Measurements from ENCODE around the gene LDLRAD4.

Gene LDLRAD4

DNA sequence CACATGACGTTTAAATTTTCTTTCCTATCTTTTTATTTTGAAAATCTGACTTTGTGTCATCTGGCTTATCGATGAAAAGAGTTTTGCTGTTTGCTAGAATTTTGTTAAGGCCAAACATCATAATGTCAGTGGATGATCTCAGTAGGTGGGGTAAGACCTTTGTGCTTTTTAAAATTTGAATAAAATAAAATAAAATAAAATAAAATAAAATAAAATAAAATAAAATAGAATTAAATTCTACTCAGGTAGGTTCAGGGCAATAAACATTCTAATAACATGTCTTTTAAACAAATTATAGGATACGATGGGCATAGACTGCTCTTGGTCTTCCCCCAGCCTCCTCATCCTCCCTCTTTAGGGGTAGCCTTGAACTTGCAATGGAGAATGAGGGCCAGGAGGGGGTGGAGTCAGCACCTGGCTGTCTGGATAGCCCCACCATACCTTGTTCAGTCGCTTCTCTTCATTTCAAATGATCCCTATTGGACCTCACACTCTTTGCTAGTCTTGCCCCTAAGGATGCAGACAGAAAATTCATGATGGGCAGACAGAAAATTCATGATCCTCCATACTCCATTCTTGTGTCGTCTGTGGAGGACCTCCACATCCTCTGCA, 8.1 kb downstream of the LDLRAD4 start:
- no CpG with 5 or more reads among the region's 5 CpGs for WGBS (ENCODE audit: insufficient coverage, insufficient read length)
- Histone ChIP-seq H3K4me1 (ENCODE audit: control insufficient read depth, insufficient read depth, low read length) (peaks cover 5% of the 10 kb centered on the region), H3K27me3 (ENCODE audit: control insufficient read depth, insufficient read depth, low read length) (no peaks in the 10 kb centered on the region), H3K9me3 (ENCODE audit: control insufficient read depth, insufficient read depth, low read length) (no peaks in the 10 kb centered on the region), H3K36me3 (ENCODE audit: control insufficient read depth, insufficient read depth, low read length) (no peaks in the 10 kb centered on the region; the same call in 1 of the 2 replicates), H3K27ac (ENCODE audit: low read length) (no peak overlapping the region), H3K4me3 (ENCODE audit: low read length) (no peak overlapping the region)
- no peak for DNase-seq (ENCODE audit: low read depth, low spot score)

DNA sequence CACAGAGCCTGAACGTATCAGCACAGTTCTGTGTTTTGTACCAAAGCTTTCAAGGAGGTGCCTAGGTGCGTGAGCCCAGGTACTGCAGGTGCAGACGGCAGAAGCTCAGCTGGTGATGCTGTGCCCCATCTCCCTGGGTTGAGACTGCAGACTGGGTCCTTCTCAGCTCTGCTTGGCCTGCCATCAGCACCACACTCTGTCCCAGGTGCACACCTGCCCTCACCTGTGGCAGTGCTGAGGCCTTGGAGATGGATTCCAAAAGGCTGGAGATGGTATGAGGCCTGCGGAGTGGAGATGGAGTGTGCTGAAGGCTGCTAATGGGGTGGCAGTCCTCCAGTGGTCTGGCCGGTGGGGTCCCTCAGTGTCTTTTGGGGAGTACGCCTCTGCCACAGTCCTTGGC, 9.3 kb downstream of the LDLRAD4 start:
- DNase-seq (ENCODE audit: low read depth, low spot score) = no peak
- no peak overlapping the region for H3K4me3 ChIP-seq (ENCODE audit: low read length)
- no peak overlapping the region for H3K27ac ChIP-seq (ENCODE audit: low read length)
- H3K36me3 ChIP-seq (ENCODE audit: control insufficient read depth, insufficient read depth, low read length) = no peaks in the 10 kb centered on the region
- H3K27me3 ChIP-seq (ENCODE audit: control insufficient read depth, insufficient read depth, low read length) = no peaks in the 10 kb centered on the region
- H3K4me1 ChIP-seq (ENCODE audit: control insufficient read depth, insufficient read depth, low read length) = no peaks in the 10 kb centered on the region; the same call in 1 of the 2 replicates
- no CpG with 5 or more reads among the region's 6 CpGs for WGBS (ENCODE audit: insufficient coverage, insufficient read length)
- no peaks in the 10 kb centered on the region for H3K9me3 ChIP-seq (ENCODE audit: control insufficient read depth, insufficient read depth, low read length)

DNA sequence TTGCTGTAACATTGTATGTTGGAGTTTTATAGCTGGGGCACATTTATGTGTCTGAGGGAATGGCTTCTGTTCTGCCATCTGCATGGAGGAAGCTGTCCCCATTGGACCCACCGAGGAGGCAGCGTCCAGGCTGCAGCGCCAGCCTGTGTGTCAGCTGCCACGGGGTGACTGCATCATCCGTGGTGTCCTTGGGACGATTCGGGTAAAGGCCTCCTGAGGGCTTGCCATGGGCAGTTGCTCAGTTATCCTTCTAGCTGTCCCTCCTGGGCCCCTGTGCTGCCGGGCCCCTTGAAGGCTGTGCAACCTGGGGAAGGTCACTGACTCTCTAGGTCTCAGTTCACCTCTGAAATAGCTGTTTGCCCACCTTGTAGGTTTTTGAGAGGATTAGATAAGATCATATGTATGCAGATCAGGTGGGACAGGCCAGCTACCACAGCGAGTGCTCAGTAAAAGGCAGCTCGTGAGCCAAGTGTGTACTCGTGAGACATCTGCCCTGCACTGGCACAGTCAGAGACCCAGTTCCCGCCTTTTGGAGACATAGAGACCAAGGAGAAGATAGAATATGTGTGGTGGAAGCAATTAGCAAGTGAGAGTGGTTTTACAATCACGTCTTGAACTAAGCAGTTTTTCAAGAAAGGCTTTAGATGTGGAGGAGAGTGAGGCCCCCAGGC, 10.6 kb downstream of the LDLRAD4 start:
- no CpG with 5 or more reads among the region's 13 CpGs for WGBS (ENCODE audit: insufficient coverage, insufficient read length)
- Histone ChIP-seq H3K4me1 (ENCODE audit: control insufficient read depth, insufficient read depth, low read length) (no peaks in the 10 kb centered on the region), H3K36me3 (ENCODE audit: control insufficient read depth, insufficient read depth, low read length) (no peaks in the 10 kb centered on the region), H3K9me3 (ENCODE audit: control insufficient read depth, insufficient read depth, low read length) (no peaks in the 10 kb centered on the region), H3K27ac (ENCODE audit: low read length) (no peak overlapping the region), H3K4me3 (ENCODE audit: low read length) (no peak overlapping the region), H3K27me3 (ENCODE audit: control insufficient read depth, insufficient read depth, low read length) (no peaks in the 10 kb centered on the region)
- no peak for DNase-seq (ENCODE audit: low read depth, low spot score)

DNA sequence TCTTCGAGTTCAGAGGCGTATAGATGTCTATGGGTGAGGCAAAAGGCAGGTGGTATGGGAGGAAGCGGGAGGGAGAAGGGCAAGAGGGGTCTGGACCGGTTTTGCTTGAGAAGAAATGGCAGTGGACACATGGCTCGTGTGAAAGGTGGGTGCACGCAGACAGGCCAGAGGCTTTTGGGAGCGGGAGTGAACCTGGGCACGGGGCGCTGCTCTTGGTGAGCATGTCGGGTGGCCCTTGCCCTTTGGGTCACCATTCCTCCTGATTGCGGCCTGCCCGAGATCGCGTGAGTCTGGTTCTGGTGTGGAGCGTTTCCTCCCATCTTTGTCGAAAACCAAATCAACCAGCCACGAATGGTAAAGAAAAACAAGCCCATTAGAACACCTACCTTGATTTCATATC, 12.6 kb downstream of the LDLRAD4 start:
- Histone ChIP-seq H3K27me3 (ENCODE audit: control insufficient read depth, insufficient read depth, low read length) (no peaks in the 10 kb centered on the region), H3K9me3 (ENCODE audit: control insufficient read depth, insufficient read depth, low read length) (no peaks in the 10 kb centered on the region), H3K4me1 (ENCODE audit: control insufficient read depth, insufficient read depth, low read length) (peaks cover 1% of the 10 kb centered on the region; the same call in 1 of the 2 replicates), H3K4me3 (ENCODE audit: low read length) (no peak overlapping the region), H3K27ac (ENCODE audit: low read length) (no peak overlapping the region), H3K36me3 (ENCODE audit: control insufficient read depth, insufficient read depth, low read length) (no peaks in the 10 kb centered on the region)
- no peak for DNase-seq (ENCODE audit: low read depth, low spot score)
- no CpG with 5 or more reads among the region's 17 CpGs for WGBS (ENCODE audit: insufficient coverage, insufficient read length)

DNA sequence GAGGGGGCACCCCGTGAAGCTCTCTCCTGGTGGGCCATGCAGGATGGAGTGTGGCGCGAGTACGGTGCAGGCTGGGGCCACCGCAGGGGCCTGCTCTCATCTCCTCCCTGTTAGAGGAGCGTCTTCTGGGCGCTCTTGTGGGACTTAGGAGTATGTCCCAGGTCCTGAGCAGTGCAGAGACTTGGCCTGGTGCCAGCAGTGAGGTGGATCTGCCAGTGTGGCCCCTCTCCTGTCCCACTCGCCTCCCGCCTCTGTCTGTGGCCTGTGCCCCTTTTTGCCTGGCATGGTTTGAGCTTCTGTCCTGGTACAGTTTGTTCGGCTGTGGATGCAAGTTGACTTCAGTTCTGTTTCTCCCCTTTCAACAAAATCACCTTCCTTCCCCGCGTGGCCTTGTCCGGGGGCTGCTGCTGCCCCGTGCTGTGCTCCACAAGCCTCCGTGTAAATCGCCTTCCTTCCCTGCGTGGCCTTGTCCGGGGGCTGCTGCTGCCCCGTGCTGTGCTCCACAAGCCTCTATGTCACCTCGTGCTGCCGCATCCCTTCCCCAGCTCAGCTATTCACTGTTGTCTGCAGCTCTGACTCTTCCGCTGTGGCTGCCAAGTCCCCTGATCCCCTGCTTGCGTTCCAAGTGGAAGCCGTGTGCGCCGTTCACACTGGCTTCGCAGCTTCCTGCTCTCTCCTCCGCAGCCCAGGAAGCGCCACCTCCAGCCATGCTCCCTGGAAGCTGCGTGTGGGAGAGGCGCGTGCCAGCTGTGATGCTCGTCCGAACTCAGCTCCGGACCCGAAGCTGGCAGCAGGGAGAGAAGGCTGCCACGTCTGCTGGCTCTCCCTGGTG, 13.7 kb downstream of the LDLRAD4 start:
- Histone ChIP-seq H3K36me3 (ENCODE audit: control insufficient read depth, insufficient read depth, low read length) (no peaks in the 10 kb centered on the region), H3K27me3 (ENCODE audit: control insufficient read depth, insufficient read depth, low read length) (no peaks in the 10 kb centered on the region), H3K27ac (ENCODE audit: low read length) (no peak overlapping the region), H3K4me1 (ENCODE audit: control insufficient read depth, insufficient read depth, low read length) (peaks cover 1% of the 10 kb centered on the region; the same call in 1 of the 2 replicates), H3K9me3 (ENCODE audit: control insufficient read depth, insufficient read depth, low read length) (no peaks in the 10 kb centered on the region), H3K4me3 (ENCODE audit: low read length) (no peak overlapping the region)
- no CpG with 5 or more reads among the region's 37 CpGs for WGBS (ENCODE audit: insufficient coverage, insufficient read length)
- no peak for DNase-seq (ENCODE audit: low read depth, low spot score)

DNA sequence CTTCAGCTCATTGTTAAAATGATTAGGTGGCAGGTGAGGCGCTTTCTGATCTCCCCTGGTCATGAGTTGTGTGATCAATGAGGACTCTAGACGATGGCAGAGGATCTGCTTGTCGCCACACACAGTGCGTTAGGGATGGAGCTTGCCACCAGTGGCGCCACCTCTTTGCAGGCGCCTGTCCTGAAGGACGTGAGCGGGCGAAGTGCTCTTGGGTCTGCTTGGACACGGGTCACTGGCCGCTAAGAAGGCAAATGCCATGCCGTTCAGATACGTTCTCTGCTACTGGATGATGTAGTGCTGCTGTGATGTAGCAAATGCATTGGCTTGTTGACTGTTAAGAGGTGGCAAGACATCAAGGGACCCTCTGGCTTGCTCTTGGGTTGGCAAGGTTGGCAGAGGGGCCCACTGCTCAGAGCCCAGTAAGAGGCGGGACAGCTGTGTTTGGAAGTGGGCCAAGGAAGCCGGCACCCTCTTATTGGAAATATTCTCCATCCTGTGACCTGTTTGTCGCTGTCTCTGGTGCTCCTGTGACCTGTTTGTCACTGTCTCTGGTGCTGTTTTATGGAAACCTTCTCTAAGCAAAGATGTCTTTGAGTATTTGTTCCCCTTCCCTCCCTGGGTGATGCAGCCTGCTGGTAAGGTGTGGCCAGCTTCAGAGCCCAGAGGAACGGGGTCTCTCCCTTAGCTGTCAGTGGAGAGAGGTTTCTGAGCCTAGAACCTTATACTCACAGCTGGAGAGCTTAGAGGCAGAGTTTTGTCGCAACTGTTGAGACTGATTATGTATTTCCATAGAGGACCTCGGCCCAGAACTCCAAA, 14.6 kb downstream of the LDLRAD4 start:
- DNase-seq (ENCODE audit: low read depth, low spot score) = no peak
- H3K36me3 ChIP-seq (ENCODE audit: control insufficient read depth, insufficient read depth, low read length) = no peaks in the 10 kb centered on the region
- peaks cover 1% of the 10 kb centered on the region; the same call in 1 of the 2 replicates for H3K4me1 ChIP-seq (ENCODE audit: control insufficient read depth, insufficient read depth, low read length)
- H3K27me3 ChIP-seq (ENCODE audit: control insufficient read depth, insufficient read depth, low read length) = no peaks in the 10 kb centered on the region
- WGBS (ENCODE audit: insufficient coverage, insufficient read length) = no CpG with 5 or more reads among the region's 19 CpGs
- no peak overlapping the region for H3K27ac ChIP-seq (ENCODE audit: low read length)
- no peaks in the 10 kb centered on the region for H3K9me3 ChIP-seq (ENCODE audit: control insufficient read depth, insufficient read depth, low read length)
- no peak overlapping the region for H3K4me3 ChIP-seq (ENCODE audit: low read length)

DNA sequence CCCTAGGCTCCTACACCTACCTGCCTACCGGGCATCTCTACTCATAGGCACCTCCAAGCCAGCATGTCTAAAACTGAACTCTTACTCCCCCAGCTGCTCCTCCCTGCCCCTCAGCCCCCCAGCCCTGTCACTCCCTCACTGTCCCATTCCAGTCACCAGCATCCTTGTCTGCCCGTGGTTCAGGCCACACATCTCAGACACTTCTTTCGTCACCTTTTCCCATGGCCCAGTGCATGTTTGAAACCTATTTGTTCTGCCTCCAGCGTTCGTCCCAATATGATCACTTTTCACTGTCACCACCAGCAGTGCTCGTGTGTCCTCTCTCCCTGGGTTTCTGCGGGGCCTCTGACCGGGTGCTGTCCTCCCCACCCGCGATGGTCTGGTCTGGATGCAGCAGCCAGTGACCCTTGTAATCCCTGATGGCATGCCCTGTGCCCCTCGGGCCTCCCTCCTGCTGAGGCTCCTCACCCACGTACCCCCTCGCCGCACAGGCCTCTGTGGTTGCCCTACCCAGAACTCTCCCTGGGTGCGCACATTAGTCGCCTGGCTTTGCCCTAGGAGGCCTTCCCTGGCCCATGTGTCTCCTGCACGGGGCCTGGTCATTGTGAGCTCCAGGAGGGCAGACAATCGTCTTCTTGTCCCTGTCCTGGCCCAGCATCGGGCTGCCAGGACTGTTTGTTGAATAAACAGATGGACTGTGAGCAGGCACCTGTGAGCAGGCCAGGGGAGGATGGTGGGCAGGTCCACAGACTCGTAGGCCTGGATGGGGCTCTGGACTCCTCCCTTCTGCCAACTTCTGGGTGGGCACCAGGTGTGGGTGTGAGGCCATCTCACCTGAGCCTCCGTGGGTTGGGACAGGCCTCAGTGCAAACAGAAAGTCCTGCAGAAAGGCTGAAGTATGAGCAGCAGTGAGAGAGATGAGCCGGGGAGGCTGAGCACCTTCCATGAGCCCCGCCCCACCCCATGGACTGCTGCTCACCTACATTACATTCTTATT, 15.5 kb downstream of the LDLRAD4 start:
- H3K36me3 ChIP-seq (ENCODE audit: control insufficient read depth, insufficient read depth, low read length) = no peaks in the 10 kb centered on the region
- peaks cover 1% of the 10 kb centered on the region; the same call in 1 of the 2 replicates for H3K4me1 ChIP-seq (ENCODE audit: control insufficient read depth, insufficient read depth, low read length)
- no peaks in the 10 kb centered on the region for H3K27me3 ChIP-seq (ENCODE audit: control insufficient read depth, insufficient read depth, low read length)
- no peaks in the 10 kb centered on the region for H3K9me3 ChIP-seq (ENCODE audit: control insufficient read depth, insufficient read depth, low read length)
- DNase-seq (ENCODE audit: low read depth, low spot score) = no peak
- H3K4me3 ChIP-seq (ENCODE audit: low read length) = no peak overlapping the region
- WGBS (ENCODE audit: insufficient coverage, insufficient read length) = no CpG with 5 or more reads among the region's 23 CpGs
- no peak overlapping the region for H3K27ac ChIP-seq (ENCODE audit: low read length)

DNA sequence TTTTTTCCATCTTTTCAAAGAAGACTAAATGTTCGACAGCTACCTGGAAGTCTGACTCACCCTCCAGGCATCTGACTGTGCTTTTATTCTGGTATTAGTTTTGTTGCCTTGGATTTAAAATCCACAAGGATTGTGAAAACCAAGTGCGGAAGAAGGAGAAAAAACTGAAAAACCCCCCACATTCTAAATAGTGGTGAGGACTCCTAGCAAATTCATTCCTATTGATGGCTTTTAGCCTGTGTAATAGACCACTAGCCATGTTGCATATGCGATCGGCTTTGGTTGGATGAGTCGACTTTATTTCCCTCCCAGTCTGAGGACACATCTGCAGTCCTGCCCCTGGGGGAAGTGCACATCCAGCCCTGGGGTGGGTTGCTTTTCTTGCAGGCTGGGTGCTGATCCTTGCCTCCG, 16.9 kb downstream of the LDLRAD4 start:
- Histone ChIP-seq H3K27me3 (ENCODE audit: control insufficient read depth, insufficient read depth, low read length) (no peaks in the 10 kb centered on the region), H3K27ac (ENCODE audit: low read length) (no peak overlapping the region), H3K36me3 (ENCODE audit: control insufficient read depth, insufficient read depth, low read length) (no peaks in the 10 kb centered on the region), H3K4me3 (ENCODE audit: low read length) (no peak overlapping the region), H3K9me3 (ENCODE audit: control insufficient read depth, insufficient read depth, low read length) (no peaks in the 10 kb centered on the region), H3K4me1 (ENCODE audit: control insufficient read depth, insufficient read depth, low read length) (peaks cover 1% of the 10 kb centered on the region; the same call in 1 of the 2 replicates)
- no peak for DNase-seq (ENCODE audit: low read depth, low spot score)
- WGBS (ENCODE audit: insufficient coverage, insufficient read length) = no CpG with 5 or more reads among the region's 6 CpGs

DNA sequence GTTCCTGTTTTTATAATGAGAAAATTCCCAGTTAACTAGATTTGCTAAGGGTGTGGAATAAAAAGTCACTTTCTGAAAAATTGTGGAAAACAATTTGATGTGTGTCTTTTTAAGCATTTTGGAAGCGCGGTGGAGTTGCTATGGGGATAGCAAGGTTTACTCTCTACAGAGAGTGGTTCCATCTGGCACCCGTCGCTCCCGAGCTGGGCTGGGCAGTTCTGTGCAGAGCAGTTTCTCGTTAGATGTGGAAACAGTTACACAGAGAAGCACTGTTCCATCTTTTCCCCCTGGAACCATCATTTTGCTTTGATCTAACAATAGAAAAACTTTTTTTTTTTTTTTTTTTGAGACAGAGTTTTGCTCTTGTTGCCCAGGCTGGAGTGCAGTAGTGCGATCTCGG, 17.4 kb downstream of the LDLRAD4 start:
- H3K9me3 ChIP-seq (ENCODE audit: control insufficient read depth, insufficient read depth, low read length) = no peaks in the 10 kb centered on the region
- H3K4me3 ChIP-seq (ENCODE audit: low read length) = no peak overlapping the region
- no CpG with 5 or more reads among the region's 8 CpGs for WGBS (ENCODE audit: insufficient coverage, insufficient read length)
- H3K27me3 ChIP-seq (ENCODE audit: control insufficient read depth, insufficient read depth, low read length) = no peaks in the 10 kb centered on the region
- no peak for DNase-seq (ENCODE audit: low read depth, low spot score)
- peaks cover 1% of the 10 kb centered on the region; the same call in 1 of the 2 replicates for H3K4me1 ChIP-seq (ENCODE audit: control insufficient read depth, insufficient read depth, low read length)
- no peaks in the 10 kb centered on the region for H3K36me3 ChIP-seq (ENCODE audit: control insufficient read depth, insufficient read depth, low read length)
- no peak overlapping the region for H3K27ac ChIP-seq (ENCODE audit: low read length)
